Parathyroid adenoma (tissue), 2 donors: ENCODE results near the gene PTGIR.

Experiments
- H2AFZ ChIP-seq: fragments of 300-600 bp; sonication (generic); one replicate; pipeline ENCODE4 v1.7.0; 2017; ENCODE audit warnings: antibody characterized with exemption, mild to moderate bottlenecking
- H3K27ac ChIP-seq: fragments of 300-600 bp; sonication (generic); one replicate; pipeline ENCODE4 v1.7.0; 2017
- H3K27me3 ChIP-seq: fragments of 300-600 bp; sonication (generic); one replicate; pipeline ENCODE4 v1.7.0; 2017; ENCODE audit warnings: low read length; ENCODE audit not compliant: control insufficient read depth, insufficient read depth
- H3K36me3 ChIP-seq: fragments of 300-600 bp; sonication (generic); one replicate; pipeline ENCODE4 v1.7.0; 2017; ENCODE audit warnings: low read length; ENCODE audit not compliant: control insufficient read depth, insufficient read depth
- H3K4me1 ChIP-seq: fragments of 300-600 bp; sonication (generic); one replicate; pipeline ENCODE4 v1.7.0; 2017; ENCODE audit warnings: control low read depth
- H3K4me2 ChIP-seq: fragments of 300-600 bp; sonication (generic); one replicate; pipeline ENCODE4 v1.7.0; 2017; ENCODE audit warnings: low read length
- H3K4me3 ChIP-seq: fragments of 300-600 bp; sonication (generic); one replicate; pipeline ENCODE4 v1.7.0; 2017; ENCODE audit warnings: low read depth, low read length
- H3K79me2 ChIP-seq: fragments of 300-600 bp; sonication (generic); one replicate; pipeline ENCODE4 v1.7.0; 2017; ENCODE audit warnings: control low read depth
- H3K9ac ChIP-seq: fragments of 300-600 bp; sonication (generic); one replicate; pipeline ENCODE4 v1.7.0; 2017; ENCODE audit warnings: mild to moderate bottlenecking
- H3K9me3 ChIP-seq: fragments of 300-600 bp; sonication (generic); one replicate; pipeline ENCODE4 v1.7.0; 2017; ENCODE audit warnings: low read length; ENCODE audit not compliant: control insufficient read depth
- TF ChIP-seq, protein P1 (sequence below): fragments of 300-600 bp; sonication (generic); IDR thresholded peaks from one replicate; pipeline ENCODE4 v1.7.0; 2017; ENCODE audit warnings: antibody characterized with exemption, mild to moderate bottlenecking
- donor health status: primary hyperparathyroidism.

PTGIR gene

DNA sequence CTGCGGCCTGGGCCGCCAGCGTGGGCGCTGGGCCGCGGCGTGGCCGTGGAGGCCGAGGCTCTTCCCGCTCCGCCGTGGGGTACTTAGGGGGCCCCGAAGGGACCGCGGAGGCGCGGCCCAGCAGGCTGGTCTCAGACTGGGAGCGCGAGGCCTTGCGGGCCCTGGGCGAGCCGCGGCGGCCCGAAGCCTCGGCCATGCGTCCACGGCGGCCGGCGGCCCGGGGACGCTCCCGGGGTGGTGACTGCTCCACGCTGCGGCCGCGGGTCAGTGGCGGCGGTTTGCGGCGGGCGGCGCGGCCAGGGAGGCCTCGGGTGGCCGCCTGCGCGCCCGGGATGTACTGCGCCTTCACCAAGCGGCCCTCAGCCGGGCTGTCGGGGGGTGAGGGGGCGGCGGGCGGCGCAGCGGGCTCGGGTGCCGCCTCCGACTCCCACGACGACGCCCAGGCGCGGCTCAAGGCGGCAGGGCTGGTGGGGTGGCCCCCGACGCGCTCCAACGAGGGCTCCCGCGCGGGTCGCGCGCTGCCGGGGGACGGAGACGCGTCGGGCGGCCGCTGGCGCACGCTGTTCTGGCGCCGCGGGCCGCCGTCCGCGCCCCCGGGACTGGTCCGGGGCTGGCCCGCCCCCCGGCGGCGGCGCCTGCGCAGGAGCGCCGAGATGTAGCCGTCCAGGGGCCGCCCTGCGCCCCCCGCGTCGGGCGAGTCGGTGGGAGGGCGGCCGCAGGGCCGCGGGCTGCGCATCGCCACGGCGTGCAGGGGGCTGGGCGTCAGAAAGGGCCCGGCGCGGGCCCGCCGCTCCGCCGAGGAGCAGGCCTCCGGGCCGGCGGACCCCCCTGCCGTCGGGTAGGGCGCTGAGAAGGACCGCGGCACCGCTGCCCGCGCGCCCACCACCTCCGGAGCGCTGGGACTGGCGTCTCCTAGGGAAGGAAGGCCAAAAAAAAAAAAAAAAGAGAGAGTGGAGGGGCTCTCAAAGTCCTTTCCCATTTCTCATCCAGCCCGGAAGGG, 24.4 kb upstream of the PTGIR start:
- Histone ChIP-seq H3K4me1 (no peaks in the 10 kb centered on the region), H3K9me3 (no peaks in the 10 kb centered on the region), H3K36me3 (no peaks in the 10 kb centered on the region), H3K27ac (no peak overlapping the region), H3K4me2 (no peak overlapping the region), H3K27me3 (no peaks in the 10 kb centered on the region), H3K4me3 (no peak overlapping the region), H2AFZ (no peak overlapping the region), H3K79me2 (no peaks in the 10 kb centered on the region), H3K9ac (no peak overlapping the region)
- TF ChIP-seq, protein P1, sequence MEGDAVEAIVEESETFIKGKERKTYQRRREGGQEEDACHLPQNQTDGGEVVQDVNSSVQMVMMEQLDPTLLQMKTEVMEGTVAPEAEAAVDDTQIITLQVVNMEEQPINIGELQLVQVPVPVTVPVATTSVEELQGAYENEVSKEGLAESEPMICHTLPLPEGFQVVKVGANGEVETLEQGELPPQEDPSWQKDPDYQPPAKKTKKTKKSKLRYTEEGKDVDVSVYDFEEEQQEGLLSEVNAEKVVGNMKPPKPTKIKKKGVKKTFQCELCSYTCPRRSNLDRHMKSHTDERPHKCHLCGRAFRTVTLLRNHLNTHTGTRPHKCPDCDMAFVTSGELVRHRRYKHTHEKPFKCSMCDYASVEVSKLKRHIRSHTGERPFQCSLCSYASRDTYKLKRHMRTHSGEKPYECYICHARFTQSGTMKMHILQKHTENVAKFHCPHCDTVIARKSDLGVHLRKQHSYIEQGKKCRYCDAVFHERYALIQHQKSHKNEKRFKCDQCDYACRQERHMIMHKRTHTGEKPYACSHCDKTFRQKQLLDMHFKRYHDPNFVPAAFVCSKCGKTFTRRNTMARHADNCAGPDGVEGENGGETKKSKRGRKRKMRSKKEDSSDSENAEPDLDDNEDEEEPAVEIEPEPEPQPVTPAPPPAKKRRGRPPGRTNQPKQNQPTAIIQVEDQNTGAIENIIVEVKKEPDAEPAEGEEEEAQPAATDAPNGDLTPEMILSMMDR: no peak

DNA sequence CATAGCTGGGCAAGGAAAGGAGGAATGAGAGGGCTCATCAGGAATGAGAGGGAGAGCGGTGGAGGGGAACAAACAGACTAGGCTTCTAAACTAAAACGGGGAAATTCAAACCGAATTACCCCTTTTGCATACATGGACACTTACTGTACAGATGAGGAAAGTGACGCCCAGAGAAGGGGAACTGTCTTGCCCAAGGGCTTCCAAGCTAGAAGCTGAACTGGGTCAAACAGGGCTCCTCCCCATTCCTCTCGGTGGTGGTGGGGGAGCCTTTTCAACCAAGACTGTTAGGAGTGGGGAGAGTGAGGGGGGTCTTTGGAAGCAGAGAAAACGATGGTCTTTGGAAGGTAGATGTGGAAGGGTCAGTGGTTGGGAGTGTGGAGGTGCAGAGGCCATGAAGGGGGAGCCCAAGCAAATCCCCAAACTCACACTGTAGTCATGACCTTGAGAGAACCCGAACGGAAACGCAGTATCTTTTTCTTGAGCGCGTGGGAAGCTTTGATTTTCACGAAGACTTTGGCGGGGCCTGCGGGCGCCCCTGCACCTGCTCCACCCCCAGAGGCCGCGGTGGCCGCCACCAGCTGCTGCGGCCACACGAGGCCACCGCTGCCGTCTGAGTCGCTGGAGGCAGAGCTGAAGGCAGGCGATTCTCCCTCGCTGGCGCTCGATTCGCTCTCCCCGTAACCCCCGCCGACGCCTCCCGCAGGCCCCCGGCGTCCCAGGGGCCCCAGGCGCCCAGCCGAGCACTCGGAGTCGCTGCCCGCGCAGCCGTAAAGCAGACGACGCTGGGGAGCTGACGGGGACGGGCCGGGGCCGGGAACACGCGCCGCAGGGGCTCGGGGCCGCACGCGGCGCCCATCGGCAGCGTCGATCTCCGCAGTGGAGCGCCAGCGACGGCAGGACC, 23.4 kb upstream of the PTGIR start:
- no peak overlapping the region for H3K9ac ChIP-seq
- H2AFZ ChIP-seq: no peak overlapping the region
- no peaks in the 10 kb centered on the region for H3K27me3 ChIP-seq
- TF ChIP-seq, protein P1: no peak
- no peak overlapping the region for H3K4me2 ChIP-seq
- H3K4me1 ChIP-seq: no peaks in the 10 kb centered on the region
- no peak overlapping the region for H3K4me3 ChIP-seq
- no peaks in the 10 kb centered on the region for H3K9me3 ChIP-seq
- no peak overlapping the region for H3K27ac ChIP-seq
- no peaks in the 10 kb centered on the region for H3K36me3 ChIP-seq
- no peaks in the 10 kb centered on the region for H3K79me2 ChIP-seq

DNA sequence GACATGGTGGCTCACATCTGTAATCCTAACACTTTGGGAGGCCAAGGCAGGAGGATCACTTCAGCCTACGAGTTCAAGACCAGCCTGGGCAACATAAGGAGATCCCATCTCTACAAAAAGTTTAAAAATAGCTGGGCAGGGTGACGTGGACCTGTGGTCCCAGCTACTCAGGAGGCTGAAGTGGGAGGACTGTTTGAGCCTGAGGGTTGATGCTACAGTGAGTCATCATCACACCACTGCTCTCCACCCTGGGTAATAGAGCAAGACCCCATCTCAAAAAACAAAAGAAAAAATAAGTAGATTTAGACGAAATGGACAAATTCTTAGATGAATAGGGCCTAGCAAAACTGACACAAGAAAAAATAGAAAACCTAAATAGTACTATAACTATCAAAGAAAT, 21.5 kb upstream of the PTGIR start:
- H3K27ac ChIP-seq: no peak overlapping the region
- TF ChIP-seq, protein P1: no peak

DNA sequence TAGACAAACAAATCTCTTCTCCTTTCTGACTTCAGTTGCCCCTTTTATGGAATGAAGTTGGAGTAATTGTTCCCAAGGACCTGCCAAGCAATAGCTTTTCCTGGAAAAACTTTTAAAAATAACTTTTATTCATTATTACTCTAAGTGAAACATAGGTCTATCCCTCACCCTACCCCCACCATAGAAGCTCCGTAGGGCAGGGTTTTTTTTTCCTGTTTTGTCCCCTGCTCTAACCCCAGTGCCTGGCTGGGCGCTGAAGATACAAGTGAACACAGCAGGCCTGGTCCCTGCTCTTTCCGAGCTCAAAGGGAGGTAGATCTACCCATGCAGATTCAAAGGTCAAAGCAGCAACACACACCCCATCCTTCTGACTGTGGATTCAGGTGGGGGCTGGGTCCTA, 19.8 kb upstream of the PTGIR start:
- no peak overlapping the region for H3K27ac ChIP-seq
- no peak overlapping the region for H2AFZ ChIP-seq
- H3K27me3 ChIP-seq: no peaks in the 10 kb centered on the region
- H3K9ac ChIP-seq: no peak overlapping the region
- H3K9me3 ChIP-seq: no peaks in the 10 kb centered on the region
- TF ChIP-seq, protein P1: no peak
- H3K4me2 ChIP-seq: no peak overlapping the region
- no peaks in the 10 kb centered on the region for H3K79me2 ChIP-seq
- H3K4me3 ChIP-seq: no peak overlapping the region
- no peaks in the 10 kb centered on the region for H3K4me1 ChIP-seq
- H3K36me3 ChIP-seq: no peaks in the 10 kb centered on the region

More for the DNA sequence above, 21.5 kb upstream of the PTGIR start:
- Histone ChIP-seq H3K27me3 (no peaks in the 10 kb centered on the region), H3K4me3 (no peak overlapping the region), H3K9ac (no peak overlapping the region), H3K79me2 (no peaks in the 10 kb centered on the region), H3K9me3 (no peaks in the 10 kb centered on the region), H3K4me1 (no peaks in the 10 kb centered on the region), H2AFZ (no peak overlapping the region), H3K4me2 (no peak overlapping the region), H3K36me3 (no peaks in the 10 kb centered on the region)
